Astrocyte of the spinal cord (primary cell): ENCODE results near the gene FAAP100.

Experiments
- DNase-seq: peaks from one replicate; pipeline ENCODE4 v3.0.0; 2011; ENCODE audit warnings: low read depth, low spot score
- H3K4me3 ChIP-seq: 2 replicates; pipeline ENCODE4 v1.5.1; 2011; ENCODE audit warnings: low read depth, mild to moderate bottlenecking, low read length, moderate library complexity
- in situ Hi-C: cut with HindIII; loops from 2 replicates; pipeline ENCODE4 v1.10.0; 2017; ENCODE audit warnings: low sequenced_read_pairs
- TF ChIP-seq, protein P1 (sequence below): IDR thresholded peaks from 2 replicates; pipeline ENCODE4 v1.5.1; 2012; ENCODE audit warnings: low read depth, mild to moderate bottlenecking, low read length, inconsistent platforms

The FAAP100 gene

DNA sequence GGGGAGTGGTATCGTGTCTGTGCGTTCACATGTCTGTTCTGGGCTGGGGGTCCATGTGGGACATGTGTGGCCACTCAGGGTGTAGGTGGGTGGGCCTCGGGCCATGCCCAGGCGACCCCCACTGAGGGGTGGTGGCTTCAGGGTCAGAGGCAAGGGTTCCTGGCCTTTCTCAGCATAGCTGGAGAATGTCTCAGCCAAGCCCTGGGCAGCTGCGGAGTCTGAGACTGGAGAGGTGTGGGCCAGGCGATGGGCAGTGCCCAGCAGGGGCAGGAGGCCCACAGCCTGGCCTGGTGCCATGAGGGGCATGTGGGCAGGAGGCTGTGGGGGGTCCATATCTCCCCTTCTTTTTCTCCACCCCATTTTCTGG, 22.7 kb downstream of the FAAP100 start:
- DNase-seq = no peak
- in situ Hi-C loops = no loop called here
- TF ChIP-seq, protein P1, sequence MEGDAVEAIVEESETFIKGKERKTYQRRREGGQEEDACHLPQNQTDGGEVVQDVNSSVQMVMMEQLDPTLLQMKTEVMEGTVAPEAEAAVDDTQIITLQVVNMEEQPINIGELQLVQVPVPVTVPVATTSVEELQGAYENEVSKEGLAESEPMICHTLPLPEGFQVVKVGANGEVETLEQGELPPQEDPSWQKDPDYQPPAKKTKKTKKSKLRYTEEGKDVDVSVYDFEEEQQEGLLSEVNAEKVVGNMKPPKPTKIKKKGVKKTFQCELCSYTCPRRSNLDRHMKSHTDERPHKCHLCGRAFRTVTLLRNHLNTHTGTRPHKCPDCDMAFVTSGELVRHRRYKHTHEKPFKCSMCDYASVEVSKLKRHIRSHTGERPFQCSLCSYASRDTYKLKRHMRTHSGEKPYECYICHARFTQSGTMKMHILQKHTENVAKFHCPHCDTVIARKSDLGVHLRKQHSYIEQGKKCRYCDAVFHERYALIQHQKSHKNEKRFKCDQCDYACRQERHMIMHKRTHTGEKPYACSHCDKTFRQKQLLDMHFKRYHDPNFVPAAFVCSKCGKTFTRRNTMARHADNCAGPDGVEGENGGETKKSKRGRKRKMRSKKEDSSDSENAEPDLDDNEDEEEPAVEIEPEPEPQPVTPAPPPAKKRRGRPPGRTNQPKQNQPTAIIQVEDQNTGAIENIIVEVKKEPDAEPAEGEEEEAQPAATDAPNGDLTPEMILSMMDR = no peak
- no peak overlapping the region for H3K4me3 ChIP-seq

DNA sequence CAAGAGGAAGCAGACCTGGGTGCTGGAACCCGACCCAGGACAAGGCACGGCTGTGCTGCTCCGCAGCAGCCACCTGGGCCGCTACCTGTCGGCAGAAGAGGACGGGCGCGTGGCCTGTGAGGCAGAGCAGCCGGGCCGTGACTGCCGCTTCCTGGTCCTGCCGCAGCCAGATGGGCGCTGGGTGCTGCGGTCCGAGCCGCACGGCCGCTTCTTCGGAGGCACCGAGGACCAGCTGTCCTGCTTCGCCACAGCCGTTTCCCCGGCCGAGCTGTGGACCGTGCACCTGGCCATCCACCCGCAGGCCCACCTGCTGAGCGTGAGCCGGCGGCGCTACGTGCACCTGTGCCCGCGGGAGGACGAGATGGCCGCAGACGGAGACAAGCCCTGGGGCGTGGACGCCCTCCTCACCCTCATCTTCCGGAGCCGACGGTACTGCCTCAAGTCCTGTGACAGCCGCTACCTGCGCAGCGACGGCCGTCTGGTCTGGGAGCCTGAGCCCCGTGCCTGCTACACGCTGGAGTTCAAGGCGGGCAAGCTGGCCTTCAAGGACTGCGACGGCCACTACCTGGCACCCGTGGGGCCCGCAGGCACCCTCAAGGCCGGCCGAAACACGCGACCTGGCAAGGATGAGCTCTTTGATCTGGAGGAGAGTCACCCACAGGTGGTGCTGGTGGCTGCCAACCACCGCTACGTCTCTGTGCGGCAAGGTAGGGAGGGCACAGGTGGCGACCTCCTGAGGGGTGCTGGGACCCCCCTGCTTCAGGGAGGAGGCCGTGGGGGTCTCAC, 23.3 kb downstream of the FAAP100 start:
- no peak for DNase-seq
- H3K4me3 ChIP-seq = no peak overlapping the region

DNA sequence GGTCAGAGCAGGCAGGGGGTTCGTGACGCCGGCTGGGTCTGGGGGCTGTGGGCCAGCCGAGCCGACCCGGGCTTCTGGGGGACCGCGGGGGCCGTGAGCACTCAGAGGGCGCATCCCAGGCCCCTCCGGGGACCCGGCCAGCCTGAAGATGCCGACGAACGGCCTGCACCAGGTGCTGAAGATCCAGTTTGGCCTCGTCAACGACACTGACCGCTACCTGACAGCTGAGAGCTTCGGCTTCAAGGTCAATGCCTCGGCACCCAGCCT, 23.8 kb downstream of the FAAP100 start:
- TF ChIP-seq, protein P1 = no peak
- in situ Hi-C loops = no loop called here
- H3K4me3 ChIP-seq = no peak overlapping the region
- no peak for DNase-seq

More for the DNA sequence above, 23.3 kb downstream of the FAAP100 start:
- TF ChIP-seq, protein P1 = no peak
- in situ Hi-C loops = no loop called here

DNA sequence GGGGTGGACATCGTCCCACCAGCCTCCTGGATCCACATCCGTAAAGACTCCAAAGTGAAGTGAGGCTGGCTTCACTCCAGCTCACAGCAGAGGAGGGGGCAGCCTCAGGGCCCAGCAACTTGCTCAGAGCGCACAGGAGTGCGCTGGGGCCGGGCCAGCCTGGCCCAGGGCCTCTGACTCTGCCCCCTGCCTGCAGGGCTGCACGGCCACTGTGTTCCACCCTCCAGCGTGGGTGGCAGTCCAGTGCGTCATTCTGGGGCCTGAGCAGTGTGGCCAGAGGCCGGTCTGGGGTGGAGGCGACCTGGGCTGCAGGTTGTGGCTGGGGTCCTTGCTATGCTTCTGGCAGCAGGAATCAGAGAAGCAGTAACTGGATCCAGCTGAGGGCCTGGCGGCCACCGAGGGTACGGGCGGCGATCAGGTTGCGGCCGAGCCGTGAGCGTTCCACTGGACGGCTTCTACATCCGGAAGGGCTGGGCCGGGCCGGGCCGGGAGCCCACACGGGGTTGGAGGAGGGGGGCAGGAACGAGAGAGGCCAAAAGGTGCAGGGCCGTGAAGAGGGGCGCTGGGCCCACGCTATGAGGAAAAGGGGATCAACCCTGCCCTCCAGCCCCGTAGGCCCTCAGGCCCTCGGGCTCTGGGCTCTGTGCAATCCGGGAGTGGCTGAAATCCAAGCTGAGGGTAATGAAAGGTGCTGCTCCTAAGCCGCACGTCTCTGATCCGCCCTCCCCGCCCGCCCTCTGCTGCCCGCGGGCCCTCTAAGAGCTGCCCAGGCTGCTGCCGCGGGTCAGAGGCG, 24.4 kb downstream of the FAAP100 start, which contains the start of gene FSCN2:
Gene FSCN2, plus strand, starts transcription at position 787 of the 793 bp plus-strand sequence. CDS start 155 bp downstream, outside the sequence.
- H3K4me3 ChIP-seq = no peak within 1 kb of the TSS
- TF ChIP-seq, protein P1 = peak; percentile 13
- in situ Hi-C loops = no loop called here
- DNase-seq = no peak

DNA sequence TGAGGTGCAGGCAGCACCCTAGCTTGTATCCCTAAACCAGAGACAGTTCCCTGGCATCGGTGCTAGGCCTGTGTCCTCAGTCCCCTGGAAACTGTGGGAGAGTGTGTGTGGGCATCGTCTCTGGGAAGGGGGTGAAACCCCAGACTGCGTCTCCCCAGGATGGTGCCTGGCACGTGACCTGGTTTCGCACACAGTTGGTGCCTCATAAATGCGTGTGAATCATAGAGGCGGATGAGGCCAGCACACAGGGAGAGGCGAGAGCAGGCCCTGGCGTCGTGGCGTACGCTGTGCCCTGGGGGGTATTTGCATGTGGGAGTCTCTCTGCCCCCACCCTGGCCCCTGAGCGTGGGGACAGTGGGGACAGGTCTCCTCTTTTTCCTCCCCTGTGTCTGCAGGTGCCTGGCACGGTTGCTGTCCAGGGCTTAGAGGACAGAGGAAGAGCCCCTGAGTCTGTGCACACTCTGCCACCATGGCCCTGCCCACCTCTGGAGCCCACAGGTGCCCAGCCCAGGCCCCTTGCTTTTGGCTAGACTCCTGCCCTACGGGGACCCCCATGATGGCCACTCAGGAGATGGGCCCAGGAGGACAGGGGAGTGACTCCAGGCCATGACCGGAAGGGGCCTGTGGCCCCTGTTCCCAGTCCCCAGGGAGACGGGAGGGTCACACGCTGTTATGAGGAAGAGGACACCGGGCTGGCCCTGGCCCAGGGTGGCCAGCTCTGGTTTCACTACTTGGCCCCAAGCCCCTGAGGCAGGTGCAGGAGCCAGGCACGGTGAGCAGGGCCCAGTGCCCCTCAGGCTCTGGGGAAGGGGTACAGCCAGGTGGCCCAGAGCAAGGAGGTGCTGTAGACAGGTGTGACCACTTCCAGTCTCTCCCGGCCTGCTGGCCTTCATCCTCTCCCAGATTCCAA, 25.2 kb downstream of the FAAP100 start:
- no peak for DNase-seq
- TF ChIP-seq, protein P1 = no peak
- in situ Hi-C loops = no loop called here
- H3K4me3 ChIP-seq = no peak overlapping the region

DNA sequence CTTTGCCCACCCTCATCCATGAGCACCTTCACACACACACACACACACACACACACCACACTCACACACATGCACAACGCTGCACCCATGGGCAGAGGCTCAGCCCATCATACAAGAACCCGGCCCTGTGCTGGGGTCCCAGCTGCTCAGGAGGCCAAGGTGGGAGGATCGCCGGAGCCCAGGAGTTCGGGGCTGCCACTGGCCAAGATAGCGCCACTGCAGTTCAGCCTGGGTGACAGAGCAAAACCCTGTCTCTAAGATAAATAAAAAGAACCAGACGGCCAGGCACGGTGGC, 27.3 kb downstream of the FAAP100 start:
- in situ Hi-C loops = no loop called here
- H3K4me3 ChIP-seq = no peak overlapping the region
- no peak for DNase-seq
- TF ChIP-seq, protein P1 = no peak
